Measurements from ENCODE around the gene DDX46.
"Not testable (repeated sequence)": the region's sequence is repeated elsewhere in the genome, so short reads cannot be mapped to it uniquely, and the experiment has no call there.

Gene DDX46, protein sequence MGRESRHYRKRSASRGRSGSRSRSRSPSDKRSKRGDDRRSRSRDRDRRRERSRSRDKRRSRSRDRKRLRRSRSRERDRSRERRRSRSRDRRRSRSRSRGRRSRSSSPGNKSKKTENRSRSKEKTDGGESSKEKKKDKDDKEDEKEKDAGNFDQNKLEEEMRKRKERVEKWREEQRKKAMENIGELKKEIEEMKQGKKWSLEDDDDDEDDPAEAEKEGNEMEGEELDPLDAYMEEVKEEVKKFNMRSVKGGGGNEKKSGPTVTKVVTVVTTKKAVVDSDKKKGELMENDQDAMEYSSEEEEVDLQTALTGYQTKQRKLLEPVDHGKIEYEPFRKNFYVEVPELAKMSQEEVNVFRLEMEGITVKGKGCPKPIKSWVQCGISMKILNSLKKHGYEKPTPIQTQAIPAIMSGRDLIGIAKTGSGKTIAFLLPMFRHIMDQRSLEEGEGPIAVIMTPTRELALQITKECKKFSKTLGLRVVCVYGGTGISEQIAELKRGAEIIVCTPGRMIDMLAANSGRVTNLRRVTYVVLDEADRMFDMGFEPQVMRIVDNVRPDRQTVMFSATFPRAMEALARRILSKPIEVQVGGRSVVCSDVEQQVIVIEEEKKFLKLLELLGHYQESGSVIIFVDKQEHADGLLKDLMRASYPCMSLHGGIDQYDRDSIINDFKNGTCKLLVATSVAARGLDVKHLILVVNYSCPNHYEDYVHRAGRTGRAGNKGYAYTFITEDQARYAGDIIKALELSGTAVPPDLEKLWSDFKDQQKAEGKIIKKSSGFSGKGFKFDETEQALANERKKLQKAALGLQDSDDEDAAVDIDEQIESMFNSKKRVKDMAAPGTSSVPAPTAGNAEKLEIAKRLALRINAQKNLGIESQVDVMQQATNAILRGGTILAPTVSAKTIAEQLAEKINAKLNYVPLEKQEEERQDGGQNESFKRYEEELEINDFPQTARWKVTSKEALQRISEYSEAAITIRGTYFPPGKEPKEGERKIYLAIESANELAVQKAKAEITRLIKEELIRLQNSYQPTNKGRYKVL

DNA sequence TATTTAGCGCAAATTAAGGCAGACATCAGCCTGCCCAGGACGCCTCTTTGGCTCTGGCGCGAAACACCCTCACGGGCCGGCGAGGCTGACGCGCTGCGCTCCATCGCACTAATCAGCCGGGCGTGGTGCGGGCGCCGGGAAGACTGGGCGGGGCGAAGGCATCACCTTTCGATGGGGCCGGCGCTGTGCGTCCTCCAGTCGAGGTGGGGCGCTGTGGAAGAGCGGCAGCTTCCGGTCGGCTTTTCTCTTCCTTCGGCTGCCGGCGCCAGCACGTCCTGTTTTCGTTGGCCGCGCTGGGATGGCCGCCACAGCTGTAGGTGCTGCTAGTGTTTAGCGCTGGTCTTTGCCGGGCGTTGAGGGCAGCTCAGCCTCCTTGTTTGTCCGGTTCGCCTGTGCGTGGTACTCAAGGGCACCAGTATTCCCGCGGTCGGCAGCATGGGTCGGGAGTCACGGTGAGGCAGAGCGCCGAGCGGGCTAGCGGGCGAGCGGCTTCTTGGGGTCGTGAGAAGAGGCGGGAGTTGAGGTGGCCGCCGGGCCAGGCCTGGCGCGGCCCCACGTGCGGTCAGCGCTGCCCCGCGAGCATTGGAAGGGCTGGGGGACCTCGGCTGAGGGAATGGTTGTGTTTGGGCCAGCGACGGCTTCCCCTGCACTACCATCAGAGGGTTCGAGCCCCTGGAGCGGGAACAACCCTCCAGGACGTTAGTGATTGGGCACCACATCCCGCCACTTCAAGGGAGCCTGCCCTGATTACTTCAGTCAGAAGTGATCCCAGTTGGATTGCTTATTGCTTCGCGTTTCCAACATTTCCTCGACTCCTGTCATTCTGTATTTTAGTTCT, at the start of gene DDX46:
Gene DDX46, plus strand, starts transcription at position 276 of the 838 bp plus-strand sequence. Its CDS starts 160 bp downstream, at position 436.
- DNase-seq (ENCODE audit: extremely low read depth, low read depth): peak; percentile 75
- TF ChIP-seq CTCF (IDR thresholded peaks at IDR 0.05; ENCODE audit: low read depth, low read length, missing control alignments): peak; percentile 70
- peak within 1 kb of the TSS; percentile 94 for H3K4me3 ChIP-seq (replicated peaks; ENCODE audit: low read depth, low read length)

DNA sequence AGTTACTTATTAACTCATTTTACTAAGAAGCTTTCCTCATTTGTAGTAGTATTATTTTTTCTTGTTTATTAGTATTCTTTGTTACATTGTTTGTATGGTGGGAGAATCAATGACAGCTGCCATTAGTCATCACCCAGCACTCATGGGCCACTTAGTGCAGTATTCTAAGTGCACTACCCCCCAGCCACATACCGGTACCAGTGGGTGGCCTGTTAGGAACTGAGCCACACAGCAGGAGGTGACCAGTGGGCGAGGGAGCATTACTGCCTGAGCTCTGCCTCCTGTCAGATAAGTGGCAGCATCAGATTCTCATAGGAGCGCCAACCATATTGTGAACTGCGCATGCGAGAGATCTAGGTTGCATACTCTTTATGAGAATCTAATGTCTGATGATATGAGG, 44.5 kb upstream of the DDX46 start:
- no peak for DNase-seq (ENCODE audit: extremely low read depth, low read depth)
- TF ChIP-seq CTCF (IDR thresholded peaks at IDR 0.05; ENCODE audit: low read depth, low read length, missing control alignments): no peak
- no peak overlapping the region for H3K4me3 ChIP-seq (replicated peaks; ENCODE audit: low read depth, low read length)

DNA sequence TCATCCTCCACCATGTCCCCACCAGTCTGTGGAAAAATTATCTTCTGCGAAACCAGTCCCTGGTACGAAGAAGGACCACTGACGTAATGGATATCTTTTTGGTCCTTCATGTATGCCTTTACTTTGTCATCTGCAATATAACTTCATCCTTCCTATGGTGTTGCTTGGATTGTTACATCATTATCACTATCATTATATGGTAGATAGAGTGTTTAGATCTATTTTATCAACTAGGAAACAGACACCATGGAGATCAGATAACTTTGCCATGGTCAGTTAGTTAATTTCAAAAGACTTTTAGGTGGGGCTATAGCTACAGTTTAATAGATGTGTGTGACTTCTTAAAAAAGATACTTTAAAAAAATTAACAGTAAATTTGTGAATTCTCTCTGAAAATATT, 44.0 kb upstream of the DDX46 start:
- TF ChIP-seq CTCF (IDR thresholded peaks at IDR 0.05; ENCODE audit: low read depth, low read length, missing control alignments): no peak
- H3K4me3 ChIP-seq (replicated peaks; ENCODE audit: low read depth, low read length): no peak overlapping the region
- no peak for DNase-seq (ENCODE audit: extremely low read depth, low read depth)

GRCh38 chr5:134715466-134715865, 43.1 kb upstream of the DDX46 start:
- H3K4me3 ChIP-seq (replicated peaks; ENCODE audit: low read depth, low read length); DNase-seq (ENCODE audit: extremely low read depth, low read depth): not testable (repeated sequence)

- DNase-seq (ENCODE audit: extremely low read depth, low read depth): no peak
- H3K4me3 ChIP-seq (replicated peaks; ENCODE audit: low read depth, low read length): no peak overlapping the region
- TF ChIP-seq CTCF (IDR thresholded peaks at IDR 0.05; ENCODE audit: low read depth, low read length, missing control alignments): no peak
These were observed 33.7 kb upstream of the DDX46 start for GRCh38 chr5:134724872-134725271.

DNA sequence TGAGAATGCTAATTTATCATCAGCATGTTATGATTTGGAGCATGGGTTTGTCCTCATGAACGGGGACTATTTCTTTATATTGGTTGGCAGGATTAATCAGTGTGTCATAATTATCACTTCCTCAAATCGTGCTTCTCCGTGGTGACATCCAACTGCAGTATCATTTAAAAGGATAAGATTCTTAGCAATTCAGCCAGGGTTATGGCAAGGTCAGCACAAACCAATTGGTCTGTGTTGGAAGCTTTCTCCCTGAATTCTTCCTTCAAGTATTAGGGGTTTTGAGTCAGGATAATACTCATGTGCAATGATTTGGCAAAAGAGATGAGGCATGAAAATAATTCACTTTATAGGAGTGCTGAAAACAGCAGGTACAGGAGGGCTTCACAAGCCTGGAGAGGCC, 25.8 kb upstream of the DDX46 start:
- DNase-seq (ENCODE audit: extremely low read depth, low read depth): no peak
- no peak for TF ChIP-seq CTCF (IDR thresholded peaks at IDR 0.05; ENCODE audit: low read depth, low read length, missing control alignments)
- no peak overlapping the region for H3K4me3 ChIP-seq (replicated peaks; ENCODE audit: low read depth, low read length)
